NB4 (cell line): Measurements from ENCODE around the gene SLC7A6.

Experiments
- POLR2A ChIP-seq: IDR thresholded peaks from 2 replicates; pipeline ENCODE4 v1.6.1; 2011; ENCODE audit warnings: mild to moderate bottlenecking; ENCODE audit not compliant: insufficient read length; ENCODE audit errors: extremely low read depth
- TF ChIP-seq, protein P1 (sequence below): IDR thresholded peaks from one replicate; pipeline ENCODE4 v1.5.1; 2012; ENCODE audit warnings: low read depth, low read length
- TF ChIP-seq, protein P2 (sequence below): IDR thresholded peaks from 2 replicates; pipeline ENCODE4 v1.6.1; 2011; ENCODE audit warnings: low read depth, low read length

DNA sequence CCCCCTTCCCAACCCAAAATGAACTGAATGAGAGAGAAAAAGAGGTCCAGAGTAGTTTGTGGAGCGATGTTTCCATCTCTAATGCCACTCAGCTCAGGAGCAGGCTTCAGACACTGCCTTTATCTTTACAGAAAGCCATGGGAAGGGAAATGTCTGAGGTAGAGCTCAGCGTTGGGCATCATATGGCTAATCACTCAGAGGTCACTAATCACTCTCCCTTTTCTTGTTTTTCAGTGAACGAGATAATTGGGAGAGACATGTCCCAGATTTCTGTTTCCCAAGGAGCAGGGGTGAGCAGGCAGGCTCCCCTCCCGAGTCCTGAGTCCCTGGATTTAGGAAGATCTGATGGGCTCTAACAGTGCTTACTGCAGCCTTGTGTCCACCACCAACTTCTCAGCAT lies 38.2 kb upstream of the SLC7A6 start:
- no peak for TF ChIP-seq POLR2A
- TF ChIP-seq, protein P1, sequence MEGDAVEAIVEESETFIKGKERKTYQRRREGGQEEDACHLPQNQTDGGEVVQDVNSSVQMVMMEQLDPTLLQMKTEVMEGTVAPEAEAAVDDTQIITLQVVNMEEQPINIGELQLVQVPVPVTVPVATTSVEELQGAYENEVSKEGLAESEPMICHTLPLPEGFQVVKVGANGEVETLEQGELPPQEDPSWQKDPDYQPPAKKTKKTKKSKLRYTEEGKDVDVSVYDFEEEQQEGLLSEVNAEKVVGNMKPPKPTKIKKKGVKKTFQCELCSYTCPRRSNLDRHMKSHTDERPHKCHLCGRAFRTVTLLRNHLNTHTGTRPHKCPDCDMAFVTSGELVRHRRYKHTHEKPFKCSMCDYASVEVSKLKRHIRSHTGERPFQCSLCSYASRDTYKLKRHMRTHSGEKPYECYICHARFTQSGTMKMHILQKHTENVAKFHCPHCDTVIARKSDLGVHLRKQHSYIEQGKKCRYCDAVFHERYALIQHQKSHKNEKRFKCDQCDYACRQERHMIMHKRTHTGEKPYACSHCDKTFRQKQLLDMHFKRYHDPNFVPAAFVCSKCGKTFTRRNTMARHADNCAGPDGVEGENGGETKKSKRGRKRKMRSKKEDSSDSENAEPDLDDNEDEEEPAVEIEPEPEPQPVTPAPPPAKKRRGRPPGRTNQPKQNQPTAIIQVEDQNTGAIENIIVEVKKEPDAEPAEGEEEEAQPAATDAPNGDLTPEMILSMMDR, result no peak
- TF ChIP-seq, protein P2, sequence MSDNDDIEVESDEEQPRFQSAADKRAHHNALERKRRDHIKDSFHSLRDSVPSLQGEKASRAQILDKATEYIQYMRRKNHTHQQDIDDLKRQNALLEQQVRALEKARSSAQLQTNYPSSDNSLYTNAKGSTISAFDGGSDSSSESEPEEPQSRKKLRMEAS, result no peak
